ENCODE results near the gene MYL6. TPM values are rescaled to one million over a fixed set of nuclear protein-coding genes. Genes with fewer than 3 reads are reported as not detected.

MYL6 gene
- total and polyA plus RNA-seq, 9 of the 15 experiments (the other 6 are each of a cell fraction or from before 2014, with no cell fraction given), result 557 to 1,664 (median 958) TPM

GRCh38 chr12:56189099-56189917 lies 31.1 kb downstream of the MYL6 start, which contains the start of gene SMARCC2 (continued):
- TF ChIP-seq BCLAF1 (IDR thresholded peaks at IDR 0.05; ENCODE audit: borderline replicate concordance in 1 of 2, control insufficient read depth in 1 of 2, low read depth in 2 of 2, low read length in 1 of 2) (peak in 1 of 2 experiments; percentile 79; a peak in 1 of 4 replicates), ZNF764 (CRISPR knock-in tag; IDR thresholded peaks at IDR 0.05; ENCODE audit: low read depth) (no peak), ZNF316 (IDR thresholded peaks at IDR 0.05) (no peak), ZC3H8 (IDR thresholded peaks at IDR 0.05) (no peak), NFE2L1 (tag; IDR thresholded peaks at IDR 0.05; ENCODE audit: borderline replicate concordance, low read depth) (no peak), KDM4B (IDR thresholded peaks at IDR 0.05; ENCODE audit: borderline replicate concordance in 2 of 2, low read depth in 1 of 2) (no peak), ARID1B (IDR thresholded peaks at IDR 0.05) (no peak; the same call in 1 of the 2 replicates), ZZZ3 (IDR thresholded peaks at IDR 0.05) (no peak), ZFPM2 (CRISPR knock-in tag; IDR thresholded peaks at IDR 0.05) (no peak), PCBP1 (IDR thresholded peaks at IDR 0.05; ENCODE audit: low read depth, low read length, poor library complexity, severe bottlenecking) (peak; percentile 62), MYNN (IDR thresholded peaks at IDR 0.05) (peak; percentile 54; the same call in 1 of the 2 replicates), MYNN (CRISPR knock-in tag; IDR thresholded peaks at IDR 0.05) (no peak), FOS (IDR thresholded peaks at IDR 0.05; ENCODE audit: extremely low read depth, insufficient read length) (no peak), RAD21 (CRISPR knock-in tag; conservative IDR thresholded peaks at IDR 0.05 in 1 of 2, IDR thresholded peaks at IDR 0.05 in 1 of 2) (peak; percentile 40 to 73), RCOR1 (IDR thresholded peaks at IDR 0.05; ENCODE audit: borderline replicate concordance in 1 of 2, low read depth in 2 of 2, low read length in 2 of 2) (peak in 1 of 2 experiments; percentile 87; a peak in 2 of 4 replicates), ZNF696 (CRISPR knock-in tag; conservative IDR thresholded peaks at IDR 0.05) (no peak), ZFP91 (CRISPR knock-in tag; IDR thresholded peaks at IDR 0.05) (no peak), ZKSCAN3 (CRISPR knock-in tag; IDR thresholded peaks at IDR 0.05) (no peak), ZNF165 (CRISPR knock-in tag; IDR thresholded peaks at IDR 0.05; ENCODE audit: borderline replicate concordance) (no peak)

Measured in K562 (cell line).